ENCODE data around the gene ATOSA.

ATOSA gene

DNA sequence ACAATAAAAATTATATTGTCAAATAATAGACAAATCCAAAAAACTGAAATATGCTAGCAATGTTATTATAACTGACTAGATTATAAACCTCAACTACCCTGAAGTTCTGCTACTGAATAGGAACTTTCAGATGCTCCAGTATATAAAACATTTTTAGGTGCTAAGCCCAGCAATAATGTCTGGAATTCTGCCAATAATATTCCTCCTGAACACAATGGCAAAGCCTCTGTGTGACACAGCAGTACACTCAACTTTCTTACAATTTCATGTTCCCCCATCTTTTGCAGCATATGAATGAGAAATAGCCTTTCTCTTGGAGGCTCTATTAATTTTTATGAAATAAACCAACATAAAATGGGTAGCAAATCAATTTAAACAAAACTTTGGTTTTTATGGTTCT lies 29.5 kb downstream of the ATOSA start:
- no peak for DNase-seq

GRCh38 chr15:52645916-52646315 lies 33.3 kb downstream of the ATOSA start:
- DNase-seq = no peak

DNA sequence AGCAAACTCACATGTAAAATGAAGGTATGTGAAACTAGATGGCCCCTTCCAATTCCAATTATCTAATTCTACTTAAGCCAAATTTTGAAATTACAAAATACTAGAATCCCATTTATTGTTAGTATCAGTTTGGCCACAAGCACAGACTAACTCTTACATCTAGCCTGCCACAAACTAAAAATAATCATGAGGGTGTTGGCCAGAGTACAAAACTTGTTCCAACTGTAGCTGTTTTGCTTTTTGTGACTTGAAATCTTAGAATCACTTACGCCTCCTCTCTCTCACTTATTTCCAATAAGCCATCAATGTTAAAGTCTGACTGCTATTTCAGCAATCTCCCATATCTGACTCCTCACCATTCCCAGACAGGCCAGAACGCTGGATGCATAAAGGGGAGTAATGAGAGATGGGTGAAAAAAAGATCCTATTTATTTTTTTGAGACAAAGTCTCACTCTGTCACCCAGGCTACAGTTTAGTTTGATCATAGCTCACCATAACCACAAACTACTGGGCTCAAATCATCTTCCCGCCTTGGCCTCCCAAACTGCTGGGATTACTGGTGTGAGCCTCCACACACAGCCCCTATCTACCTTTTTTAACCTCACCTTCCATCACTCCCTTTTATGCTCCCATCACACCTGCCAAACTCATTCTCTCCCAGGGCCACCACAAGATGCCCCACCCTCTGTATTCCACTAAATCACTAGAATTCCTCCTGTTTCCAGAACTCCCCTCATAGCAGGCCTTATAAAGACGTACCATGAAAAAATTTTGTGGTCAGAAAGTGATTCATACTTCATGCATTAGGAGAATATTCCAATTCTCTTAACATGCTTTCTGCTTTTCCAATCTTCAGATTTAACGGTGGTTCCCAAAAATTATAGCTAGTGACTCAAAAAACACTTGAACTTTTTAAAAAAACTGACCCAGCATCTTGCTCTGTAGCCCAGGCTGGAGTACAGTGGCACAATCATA lies 36.5 kb downstream of the ATOSA start:
- DNase-seq = no peak

GRCh38 chr15:52636459-52636858 lies 42.7 kb downstream of the ATOSA start:
- no peak for DNase-seq

DNA sequence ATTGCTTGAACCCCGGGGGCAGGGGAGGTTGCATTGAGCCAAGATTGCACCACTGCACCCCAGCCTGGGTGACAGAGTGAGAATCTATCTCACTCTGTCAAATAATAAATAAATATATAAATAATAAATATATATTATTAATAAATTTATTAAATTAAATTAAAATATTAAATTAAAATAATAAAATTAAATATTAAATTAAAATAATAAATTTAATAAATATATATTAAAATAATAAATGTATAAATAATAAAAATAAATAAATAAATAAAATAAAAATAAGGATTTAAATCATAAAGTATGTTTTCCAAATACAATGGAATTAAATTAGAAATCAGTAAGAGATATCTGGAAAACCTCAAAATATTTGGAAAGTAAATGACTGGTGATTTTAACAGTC lies 43.3 kb downstream of the ATOSA start:
- DNase-seq = no peak

All from hippocampal formation (tissue), 2 donors.